DND-41 (cell line): ENCODE results near the gene IL1RL2.
A peak's percentile ranks its signal among the peaks of the same experiment; 100 is the strongest.

ENCODE experiments used
- ATAC-seq: fragments of 200-7000 bp; cut with Tn5 transposase; 3 replicates; pipeline ENCODE4 v1.9.1; 2021; ENCODE audit warnings: low read depth; ENCODE audit not compliant: insufficient read depth
- DNase-seq: peaks from one replicate; pipeline ENCODE4 v3.0.0-alpha.2; 2020
- H2AFZ ChIP-seq: 2 replicates; pipeline ENCODE4 v1.6.0; 2012; ENCODE audit warnings: low read depth, low read length
- H3K27ac ChIP-seq: 2 replicates; pipeline ENCODE4 v1.5.1; 2012; ENCODE audit warnings: low read length, inconsistent platforms
- H3K27me3 ChIP-seq: fragments of 200-600 bp; sonication (generic); 2 replicates; pipeline ENCODE4 v1.6.0; 2012; ENCODE audit warnings: low read length, mild to moderate bottlenecking, inconsistent platforms; ENCODE audit not compliant: insufficient read depth, poor library complexity
- H3K36me3 ChIP-seq: 2 replicates; pipeline ENCODE4 v1.5.1; 2012; ENCODE audit warnings: low read length, inconsistent platforms; ENCODE audit not compliant: insufficient read depth
- H3K4me1 ChIP-seq: 2 replicates; pipeline ENCODE4 v1.5.1; 2012; ENCODE audit warnings: mild to moderate bottlenecking, low read length; ENCODE audit not compliant: insufficient read depth
- H3K4me2 ChIP-seq: 2 replicates; pipeline ENCODE4 v1.6.0; 2012; ENCODE audit warnings: mild to moderate bottlenecking, moderate library complexity, low read length, inconsistent platforms; ENCODE audit not compliant: insufficient read depth
- H3K4me3 ChIP-seq, 2 experiments: fragments of 200-600 bp in 1 of 2; shearing (Covaris generic) in 1 of 2; 2 replicates each; pipeline ENCODE4 v1.5.1; 2012 to 2016; ENCODE audit warnings: inconsistent platforms in 2 of 2, low read length in 2 of 2, mild to moderate bottlenecking in 2 of 2, low read depth in 1 of 2, moderate library complexity in 1 of 2
- H3K79me2 ChIP-seq: 2 replicates; pipeline ENCODE4 v1.6.0; 2012; ENCODE audit warnings: low read length, inconsistent platforms; ENCODE audit not compliant: insufficient read depth
- H3K9ac ChIP-seq: 2 replicates; pipeline ENCODE4 v1.6.0; 2012; ENCODE audit warnings: low read depth, mild to moderate bottlenecking, inconsistent platforms, low read length, moderate library complexity
- H3K9me3 ChIP-seq: 2 replicates; pipeline ENCODE4 v1.5.1; 2012; ENCODE audit warnings: low read length, moderate library complexity, mild to moderate bottlenecking, inconsistent platforms; ENCODE audit not compliant: insufficient read depth, severe bottlenecking
- H4K20me1 ChIP-seq: 2 replicates; pipeline ENCODE4 v1.6.0; 2012; ENCODE audit warnings: low read length; ENCODE audit not compliant: insufficient read depth
- EZH2 ChIP-seq: IDR thresholded peaks from 3 replicates; pipeline ENCODE4 v1.6.1; 2012; ENCODE audit warnings: borderline replicate concordance, low read depth, mild to moderate bottlenecking, moderate library complexity, low read length, inconsistent platforms; ENCODE audit not compliant: severe bottlenecking
- TF ChIP-seq, protein P1 (sequence below): IDR thresholded peaks from 2 replicates; pipeline ENCODE4 v1.5.1; 2012; ENCODE audit warnings: borderline replicate concordance, low read length, moderate library complexity, mild to moderate bottlenecking; ENCODE audit not compliant: poor library complexity, severe bottlenecking; ENCODE audit errors: extremely low read depth

Gene IL1RL2

DNA sequence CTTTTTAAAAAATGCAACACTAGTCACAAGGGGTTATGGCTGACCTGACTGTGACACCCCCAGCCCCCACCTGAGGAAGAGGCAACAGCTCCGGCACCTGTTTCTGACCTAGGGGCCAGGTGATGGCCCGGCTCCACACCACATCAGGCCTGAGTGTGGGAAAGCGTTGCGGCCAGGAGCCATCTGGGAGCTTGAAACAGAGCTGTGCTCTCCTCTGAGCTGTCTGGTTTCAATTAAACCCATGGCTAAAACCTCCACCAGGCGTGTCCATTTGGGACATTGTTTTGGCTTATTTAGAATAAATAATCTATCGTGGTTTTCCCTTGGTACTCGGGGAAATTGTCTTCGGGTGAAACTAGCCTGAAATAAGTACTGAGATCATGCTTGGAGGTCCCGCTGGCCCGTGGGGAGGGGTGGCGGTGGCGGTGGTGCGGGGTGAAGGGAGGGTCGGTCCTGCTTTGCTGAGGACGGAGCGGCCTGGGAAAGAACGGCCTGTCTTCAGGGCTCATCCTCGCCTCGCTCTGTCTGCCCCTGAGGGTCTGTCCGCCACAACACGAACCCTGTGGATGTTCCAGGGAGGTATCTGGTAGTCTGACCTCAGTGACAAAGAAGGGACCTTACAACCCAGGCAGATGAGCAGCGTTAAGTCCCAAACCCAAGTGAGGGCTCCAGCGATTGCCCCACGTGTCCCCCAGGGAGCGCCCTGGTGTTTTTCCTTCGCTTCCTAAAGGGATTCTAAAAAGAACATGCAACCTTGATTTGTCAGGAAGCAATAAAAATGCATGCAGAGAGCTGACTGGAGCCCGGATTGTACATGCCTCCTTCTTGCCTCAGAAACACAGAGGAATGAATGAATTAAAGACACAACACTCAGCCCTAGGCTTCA, 58.7 kb downstream of the IL1RL2 start:
- H4K20me1 ChIP-seq = no peaks in the 10 kb centered on the region
- no peak for ATAC-seq
- no peak overlapping the region for H3K4me2 ChIP-seq
- no peak overlapping the region for H3K4me3 ChIP-seq
- no peak for DNase-seq
- TF ChIP-seq, protein P1, sequence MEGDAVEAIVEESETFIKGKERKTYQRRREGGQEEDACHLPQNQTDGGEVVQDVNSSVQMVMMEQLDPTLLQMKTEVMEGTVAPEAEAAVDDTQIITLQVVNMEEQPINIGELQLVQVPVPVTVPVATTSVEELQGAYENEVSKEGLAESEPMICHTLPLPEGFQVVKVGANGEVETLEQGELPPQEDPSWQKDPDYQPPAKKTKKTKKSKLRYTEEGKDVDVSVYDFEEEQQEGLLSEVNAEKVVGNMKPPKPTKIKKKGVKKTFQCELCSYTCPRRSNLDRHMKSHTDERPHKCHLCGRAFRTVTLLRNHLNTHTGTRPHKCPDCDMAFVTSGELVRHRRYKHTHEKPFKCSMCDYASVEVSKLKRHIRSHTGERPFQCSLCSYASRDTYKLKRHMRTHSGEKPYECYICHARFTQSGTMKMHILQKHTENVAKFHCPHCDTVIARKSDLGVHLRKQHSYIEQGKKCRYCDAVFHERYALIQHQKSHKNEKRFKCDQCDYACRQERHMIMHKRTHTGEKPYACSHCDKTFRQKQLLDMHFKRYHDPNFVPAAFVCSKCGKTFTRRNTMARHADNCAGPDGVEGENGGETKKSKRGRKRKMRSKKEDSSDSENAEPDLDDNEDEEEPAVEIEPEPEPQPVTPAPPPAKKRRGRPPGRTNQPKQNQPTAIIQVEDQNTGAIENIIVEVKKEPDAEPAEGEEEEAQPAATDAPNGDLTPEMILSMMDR = no peak
- no peak for TF ChIP-seq EZH2
- peaks cover 7% of the 10 kb centered on the region for H3K4me1 ChIP-seq
- no peaks in the 10 kb centered on the region for H3K79me2 ChIP-seq
- H3K9ac ChIP-seq = no peak overlapping the region
- H3K27me3 ChIP-seq = peaks cover 11% of the 10 kb centered on the region
- H3K9me3 ChIP-seq = no peaks in the 10 kb centered on the region
- H2AFZ ChIP-seq = no peak overlapping the region
- no peaks in the 10 kb centered on the region for H3K36me3 ChIP-seq
- H3K27ac ChIP-seq = no peak overlapping the region

DNA sequence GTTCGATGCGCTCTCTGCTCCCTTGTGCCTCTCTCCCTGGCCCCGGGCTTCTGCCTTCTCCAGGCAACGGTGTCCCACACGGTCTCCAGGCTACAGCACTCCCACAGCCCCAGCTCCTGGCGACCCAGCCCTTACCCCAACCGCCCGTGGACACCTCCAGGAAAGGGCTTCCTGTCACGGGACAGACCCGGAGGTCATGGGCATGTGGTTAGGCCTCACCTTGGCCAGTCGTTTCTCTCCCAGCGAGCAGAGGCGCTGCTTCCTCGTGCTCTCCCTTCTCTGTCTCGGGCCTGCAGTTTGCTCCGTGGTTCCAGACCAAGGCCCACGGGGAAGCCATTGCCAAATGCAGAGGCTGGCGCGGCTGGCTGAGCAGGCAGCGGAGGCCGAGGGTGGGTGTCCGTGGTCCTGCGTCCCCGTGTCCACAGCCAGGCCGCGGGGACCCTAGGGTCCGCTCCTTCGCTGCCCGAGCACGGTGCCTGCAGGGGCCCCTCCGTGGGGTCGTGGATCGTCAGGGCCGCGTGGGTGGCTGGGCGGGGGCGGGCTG, 63.5 kb downstream of the IL1RL2 start:
- TF ChIP-seq EZH2 = no peak
- TF ChIP-seq, protein P1 = no peak
- Histone ChIP-seq H2AFZ (no peak overlapping the region), H3K36me3 (no peaks in the 10 kb centered on the region), H3K4me2 (no peak overlapping the region), H3K9ac (no peak overlapping the region), H3K4me1 (no peaks in the 10 kb centered on the region), H3K79me2 (no peaks in the 10 kb centered on the region), H3K27ac (no peak overlapping the region), H3K9me3 (no peaks in the 10 kb centered on the region), H4K20me1 (no peaks in the 10 kb centered on the region), H3K27me3 (no peaks in the 10 kb centered on the region), H3K4me3 (no peak overlapping the region)
- DNase-seq (no peak), ATAC-seq (no peak)

DNA sequence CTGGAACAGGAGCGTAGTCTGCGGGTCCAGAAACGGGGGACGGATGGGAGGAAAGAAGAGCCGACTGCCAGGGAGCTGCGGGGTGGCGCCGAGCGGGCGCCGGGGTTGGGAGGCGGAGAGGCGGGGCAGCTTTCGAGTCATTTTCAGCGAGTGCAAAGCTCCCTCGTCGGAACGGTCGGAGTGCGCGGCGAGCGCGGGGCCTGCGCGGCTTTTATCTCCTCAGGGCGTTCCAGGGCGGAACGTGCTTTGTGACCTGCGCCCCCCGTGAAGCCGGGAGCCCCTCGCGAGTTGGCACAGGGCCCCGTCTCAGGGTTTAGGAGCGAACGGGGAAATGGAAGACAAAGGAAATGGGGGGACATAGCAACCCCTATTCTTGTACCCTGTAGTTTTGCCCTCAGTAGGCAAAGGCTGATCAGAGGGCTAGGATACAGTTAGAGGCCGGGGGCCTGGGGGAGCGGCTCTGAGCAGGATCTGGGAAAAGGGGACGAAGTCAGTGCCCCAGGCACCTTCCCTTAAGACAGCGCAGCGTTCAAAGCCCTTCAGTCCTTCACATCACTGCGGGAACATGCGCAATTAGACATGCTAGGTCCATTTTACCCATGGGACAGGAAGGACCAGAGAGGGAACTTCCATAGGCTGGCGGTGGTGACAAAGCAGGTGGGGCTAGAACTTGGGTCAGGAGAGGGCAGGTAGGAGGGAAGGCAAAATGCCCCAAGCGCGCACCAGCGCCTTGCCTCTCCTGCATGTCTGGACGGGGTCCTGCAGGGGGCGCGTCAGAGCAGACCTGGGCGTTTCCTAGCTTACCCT, 64.4 kb downstream of the IL1RL2 start:
- H3K36me3 ChIP-seq = no peaks in the 10 kb centered on the region
- H3K4me1 ChIP-seq = peaks cover 7% of the 10 kb centered on the region
- H3K79me2 ChIP-seq = no peaks in the 10 kb centered on the region
- TF ChIP-seq, protein P1 = peak; percentile 8
- no peak for TF ChIP-seq EZH2
- H2AFZ ChIP-seq = no peak overlapping the region
- no peak overlapping the region for H3K9ac ChIP-seq
- H3K4me3 ChIP-seq = no peak overlapping the region
- H3K9me3 ChIP-seq = no peaks in the 10 kb centered on the region
- ATAC-seq (no peak), DNase-seq (no peak)
- H3K27me3 ChIP-seq = no peaks in the 10 kb centered on the region
- H4K20me1 ChIP-seq = no peaks in the 10 kb centered on the region
- no peak overlapping the region for H3K4me2 ChIP-seq
- H3K27ac ChIP-seq = no peak overlapping the region
